ENCODE data around the gene GAL3ST3.
"Not testable (repeated sequence)": the region's sequence is repeated elsewhere in the genome, so short reads cannot be mapped to it uniquely, and the experiment has no call there.

Gene GAL3ST3

DNA sequence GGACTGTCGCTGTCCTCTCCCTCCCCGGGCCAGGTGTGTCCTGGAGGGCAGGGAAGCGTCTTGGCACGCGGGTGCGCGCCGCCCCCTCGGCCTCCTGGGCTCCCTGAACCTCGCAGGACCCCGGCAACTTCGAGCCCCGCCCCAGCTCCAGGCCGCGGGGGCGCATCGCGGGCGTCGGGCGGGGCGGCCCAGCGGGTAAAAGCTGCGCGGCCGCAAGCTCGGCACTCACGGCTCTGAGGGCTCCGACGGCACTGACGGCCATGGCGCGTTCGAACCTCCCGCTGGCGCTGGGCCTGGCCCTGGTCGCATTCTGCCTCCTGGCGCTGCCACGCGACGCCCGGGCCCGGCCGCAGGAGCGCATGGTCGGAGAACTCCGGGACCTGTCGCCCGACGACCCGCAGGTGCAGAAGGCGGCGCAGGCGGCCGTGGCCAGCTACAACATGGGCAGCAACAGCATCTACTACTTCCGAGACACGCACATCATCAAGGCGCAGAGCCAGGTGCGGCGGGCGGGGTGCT is 37.1 kb downstream of the GAL3ST3 start, which contains the start of gene CST6:
TSS of gene CST6 (plus strand) at position 224 of the 519 bp plus-strand sequence. CDS start at position 261, 37 bp downstream.
- DNase-seq, result no peak

DNA sequence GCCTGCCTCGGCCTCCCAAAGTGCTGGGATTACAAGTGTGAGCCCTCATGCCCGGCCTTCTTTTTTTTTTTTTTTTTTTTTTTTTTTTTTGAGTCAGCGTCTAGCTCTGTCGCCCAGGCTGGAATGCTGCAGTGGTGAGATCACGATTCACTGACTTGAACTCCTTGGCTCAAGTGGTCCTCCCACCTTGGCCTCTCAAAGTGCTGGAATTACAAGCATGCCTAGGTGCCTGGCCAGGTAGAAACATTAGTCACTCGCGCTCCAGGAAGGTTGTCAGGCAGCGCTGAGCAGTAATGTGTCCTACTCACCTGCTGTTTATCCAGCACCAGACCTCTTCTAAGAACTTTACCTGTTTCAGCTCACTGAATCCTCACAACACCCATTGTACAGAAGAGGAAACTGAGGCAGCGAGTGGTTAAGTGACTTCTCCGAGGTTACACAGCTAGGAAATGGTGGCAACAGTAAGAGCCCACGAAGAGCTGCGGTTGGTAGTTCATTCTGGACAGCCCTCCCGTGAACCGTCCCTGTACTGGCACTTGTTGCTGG is 37.6 kb downstream of the GAL3ST3 start:
- no peak for DNase-seq

DNA sequence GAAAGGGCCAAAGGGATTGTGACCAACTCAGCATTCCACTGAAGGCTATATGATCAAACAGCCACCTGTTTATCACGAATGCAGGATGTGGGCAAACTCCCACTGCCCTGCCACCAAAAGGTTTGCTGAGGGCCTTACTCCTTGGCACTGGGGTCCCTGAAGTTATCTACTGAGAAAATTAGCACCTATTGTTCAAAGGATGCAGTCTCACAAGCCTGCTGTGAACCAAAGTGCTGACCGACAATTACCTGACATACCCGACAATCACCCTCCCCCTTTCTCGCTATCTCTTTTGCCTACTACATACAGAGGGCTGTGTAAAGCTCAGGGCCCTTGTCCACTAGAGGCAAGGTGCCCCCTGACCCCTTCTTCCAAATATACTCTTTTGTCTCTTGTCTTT is 38.9 kb downstream of the GAL3ST3 start:
- not testable (repeated sequence) for DNase-seq

DNA sequence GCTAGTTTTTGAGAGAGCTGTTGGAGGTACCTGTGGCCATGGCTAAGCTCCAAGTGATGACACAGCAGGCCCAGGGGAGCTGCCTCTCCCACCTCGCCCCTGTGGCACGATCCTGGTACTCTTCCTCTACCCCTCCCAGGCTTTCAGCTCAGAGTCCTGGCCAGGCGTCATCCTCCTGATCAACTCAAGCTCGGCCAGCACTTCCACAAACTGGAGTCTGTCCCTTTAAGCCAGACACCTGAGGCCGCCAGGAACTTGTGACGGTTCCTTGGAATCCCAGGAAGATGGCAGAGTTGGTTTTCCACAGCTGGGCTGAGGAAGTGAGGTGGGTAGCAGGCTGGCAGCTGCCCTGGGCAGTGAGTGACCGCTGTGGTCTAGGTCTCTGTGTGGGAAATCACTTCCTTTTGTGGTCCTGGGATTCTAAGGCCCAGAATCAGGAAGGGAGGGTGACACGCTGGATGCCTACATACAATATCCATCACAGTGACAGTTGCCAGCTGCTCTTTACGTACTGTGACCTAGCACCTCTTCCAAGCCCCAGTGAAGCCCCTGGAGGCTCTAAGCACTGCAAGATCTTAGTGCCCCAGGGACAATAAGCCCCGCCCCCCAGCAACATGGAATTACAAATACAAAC is 40.4 kb downstream of the GAL3ST3 start:
- DNase-seq, result no peak

DNA sequence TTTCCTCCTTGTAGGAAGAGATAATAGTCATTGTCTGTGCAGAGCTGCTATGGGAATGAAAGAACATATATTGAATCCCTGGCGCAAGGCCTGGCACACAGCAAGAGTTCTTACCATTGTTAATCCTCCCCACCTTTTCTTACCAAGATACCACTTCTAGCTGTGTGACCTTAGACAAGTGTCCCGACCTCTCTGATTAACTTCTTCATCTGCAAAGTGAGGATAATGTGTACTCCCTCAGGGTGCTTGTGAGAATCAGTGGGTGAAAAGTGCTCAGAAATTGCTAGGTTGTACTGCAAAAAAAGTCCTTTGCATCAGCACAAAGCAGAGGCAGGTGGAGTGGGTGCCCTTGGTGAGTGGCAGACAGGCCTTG is 40.9 kb downstream of the GAL3ST3 start:
- no peak for DNase-seq

DNA sequence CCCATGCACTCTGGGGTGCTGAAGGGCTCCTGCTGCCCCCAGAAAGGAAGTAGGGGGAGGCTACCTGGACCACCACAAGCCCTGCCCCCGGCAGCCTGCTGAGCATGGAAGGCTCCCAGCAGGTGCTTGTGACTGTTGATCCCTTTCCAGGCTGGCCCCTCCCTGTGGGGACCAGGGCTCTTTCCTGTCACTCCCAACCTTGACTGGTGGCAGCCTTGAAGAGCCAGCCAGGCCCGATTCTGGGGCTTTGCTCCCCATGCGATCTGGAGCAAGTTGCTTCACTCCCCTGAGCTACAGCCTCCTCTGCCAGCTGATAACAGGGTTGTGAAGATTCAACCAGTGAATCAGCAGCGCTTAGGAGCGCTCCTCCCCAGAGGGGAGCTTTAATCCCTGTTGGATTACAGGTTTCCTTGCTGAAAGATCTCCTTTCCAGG is 41.7 kb downstream of the GAL3ST3 start:
- DNase-seq, result no peak

DNA sequence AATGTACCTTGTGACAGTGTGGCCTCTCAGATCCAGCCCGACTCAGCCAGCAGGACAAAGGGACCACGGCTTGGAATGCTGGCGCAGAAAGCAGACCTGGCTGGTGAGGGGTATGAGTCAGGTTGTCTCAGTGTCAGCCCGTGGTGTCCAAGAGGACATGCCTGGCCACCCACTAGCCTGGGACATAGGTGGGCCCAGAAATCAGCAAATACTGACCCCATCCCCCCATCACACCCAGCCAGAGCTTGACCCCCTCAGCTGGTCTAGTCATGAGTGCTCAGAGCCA is 42.1 kb downstream of the GAL3ST3 start:
- DNase-seq, result no peak

DNA sequence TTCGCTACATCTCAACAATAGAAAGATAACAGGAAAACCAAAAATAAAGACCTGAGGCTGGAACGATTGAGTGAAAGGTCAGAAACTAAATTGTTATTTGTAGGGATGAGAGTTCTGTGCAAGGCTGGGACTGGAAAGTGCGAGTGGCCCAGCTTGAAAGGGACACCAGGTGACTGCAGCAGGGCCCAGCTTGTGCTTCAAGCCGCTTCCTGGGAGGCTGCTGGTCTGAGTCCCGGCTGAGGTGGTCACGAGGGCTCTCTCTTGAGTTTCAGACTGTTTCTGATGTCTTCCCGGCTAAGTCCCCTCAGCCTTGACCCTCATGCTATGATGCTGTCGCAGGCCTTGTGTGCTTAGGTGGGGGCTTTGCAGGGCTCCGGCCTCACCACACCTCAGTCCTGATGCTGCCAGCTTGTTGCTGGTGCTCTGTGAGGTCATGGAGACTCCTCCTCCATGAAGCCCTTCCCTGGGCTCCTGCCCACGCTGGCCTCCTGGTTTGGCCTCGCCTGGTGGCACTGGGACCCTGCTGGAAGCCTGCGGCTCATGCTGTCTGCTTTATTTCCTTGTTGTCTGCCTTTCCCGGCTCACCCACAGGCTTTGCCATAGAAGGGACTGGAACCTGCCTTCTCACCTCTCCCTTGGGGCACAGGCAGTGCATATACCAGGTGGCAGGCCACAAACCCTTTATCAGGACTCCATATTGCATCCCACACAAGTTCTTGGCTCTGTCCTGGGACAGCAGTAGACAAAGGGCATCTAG is 42.6 kb downstream of the GAL3ST3 start:
- no peak for DNase-seq

DNA sequence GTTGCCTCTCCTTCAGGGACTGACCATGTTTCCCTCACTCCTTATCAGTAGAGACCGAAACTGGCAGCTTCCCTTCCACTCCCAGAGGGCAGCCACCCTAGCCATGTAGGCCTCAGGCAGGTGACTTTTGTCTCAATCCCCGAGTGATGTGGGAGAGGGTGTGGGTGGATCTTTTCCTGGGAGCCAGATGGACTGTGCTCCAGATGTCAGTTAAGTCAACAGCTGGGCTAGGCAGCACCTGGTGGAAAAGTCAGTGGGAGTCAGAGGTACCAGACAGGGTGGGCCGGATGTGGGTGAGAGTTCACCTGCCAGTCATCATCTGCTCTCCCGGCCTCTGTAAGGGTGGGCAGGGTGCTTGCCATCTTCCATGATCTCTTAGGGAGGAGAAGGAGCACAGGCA is 44.8 kb downstream of the GAL3ST3 start:
- DNase-seq, result no peak

DNA sequence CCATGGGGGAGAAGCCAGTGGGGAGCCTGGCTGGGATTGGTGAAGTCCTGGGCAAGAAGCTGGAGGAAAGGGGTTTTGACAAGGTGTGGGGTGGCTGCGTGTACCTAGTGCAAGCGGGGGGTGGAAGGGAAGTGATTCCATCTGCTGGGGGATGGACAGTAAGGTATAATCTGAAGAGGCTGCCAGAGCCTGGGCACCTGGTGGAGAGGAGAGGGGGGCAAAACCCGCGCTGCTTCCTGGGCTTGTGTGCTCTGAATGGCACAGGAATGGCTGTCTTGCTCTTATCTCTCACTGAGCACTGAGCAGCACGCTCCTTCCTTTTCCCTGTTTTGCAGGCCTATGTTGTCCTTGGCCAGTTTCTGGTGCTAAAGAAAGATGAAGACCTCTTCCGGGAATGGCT is 45.7 kb downstream of the GAL3ST3 start:
- DNase-seq, result no peak

DNA sequence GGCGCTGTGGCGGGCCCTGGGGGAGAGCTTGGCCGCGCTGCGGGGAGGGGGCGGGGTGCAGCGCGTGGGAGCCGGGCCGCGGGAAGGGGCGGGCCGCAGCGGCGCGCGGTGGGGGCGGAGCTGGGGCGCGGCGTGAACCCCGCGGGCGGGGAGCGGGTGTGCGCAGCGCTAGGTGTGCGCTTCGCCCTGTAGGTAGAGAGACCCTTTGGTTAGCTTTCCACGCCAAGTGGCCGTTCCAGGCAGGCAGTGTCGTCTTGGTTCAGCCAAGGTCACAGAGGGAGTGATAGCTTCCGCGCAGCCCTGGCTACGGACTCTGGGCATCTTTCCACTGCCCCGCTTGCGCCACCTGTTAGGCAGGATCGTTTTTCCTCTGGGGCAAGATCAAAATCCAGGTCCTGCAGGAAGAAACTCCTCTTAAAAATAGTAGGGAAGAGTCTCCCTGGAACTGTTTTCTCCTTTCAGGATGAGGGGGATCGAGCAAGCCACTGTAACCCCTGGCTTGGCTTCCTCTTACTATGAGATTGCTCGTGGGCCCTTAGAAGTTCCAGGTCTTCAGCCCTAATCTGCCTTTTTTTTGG is 46.2 kb downstream of the GAL3ST3 start:
- DNase-seq, result peak; percentile 8

DNA sequence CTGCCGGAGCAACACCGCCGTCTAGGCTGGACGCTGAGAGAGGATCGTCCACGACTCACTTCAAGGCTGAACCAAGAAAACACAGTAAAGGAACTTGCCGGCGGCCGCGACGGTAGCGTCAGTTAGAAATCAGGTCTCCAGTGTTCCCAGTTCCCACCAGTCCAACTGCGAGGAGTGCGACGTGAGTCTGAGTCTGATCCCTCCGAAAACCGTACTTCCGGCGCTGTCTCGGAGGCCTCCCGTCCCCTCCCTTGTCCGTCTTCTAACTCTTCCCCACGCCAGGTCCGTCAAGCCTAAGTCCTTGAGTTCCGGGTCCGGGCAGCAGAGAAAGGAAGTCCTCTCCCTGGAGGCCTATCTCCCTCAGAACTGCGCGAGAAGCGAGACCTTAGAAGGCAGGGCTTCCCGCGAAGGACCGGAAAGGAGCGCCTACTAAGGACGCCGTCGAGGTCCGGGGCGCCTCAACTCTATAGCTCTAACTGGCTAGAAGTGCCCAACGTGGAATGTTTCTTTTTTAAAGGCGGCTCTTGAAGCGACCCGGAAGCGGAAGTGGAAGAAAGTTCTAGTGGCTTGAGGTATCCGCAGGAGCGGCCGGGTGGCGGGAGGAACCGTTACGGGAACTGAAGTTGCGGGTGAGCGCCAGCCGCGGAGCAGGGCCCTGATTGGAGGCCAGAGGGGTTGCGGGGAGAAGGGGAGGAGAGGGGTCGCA is 46.9 kb downstream of the GAL3ST3 start, which contains the start of the genes BANF1 and EIF1AD:
TSS of gene BANF1 (plus strand) at position 562 of the 706 bp plus-strand sequence. CDS start 748 bp downstream, outside the sequence.
TSS of gene EIF1AD (minus strand) at position 216 of the 706 bp plus-strand sequence. CDS start 1,768 bp downstream, outside the sequence.
- DNase-seq, result peak; percentile 85

DNA sequence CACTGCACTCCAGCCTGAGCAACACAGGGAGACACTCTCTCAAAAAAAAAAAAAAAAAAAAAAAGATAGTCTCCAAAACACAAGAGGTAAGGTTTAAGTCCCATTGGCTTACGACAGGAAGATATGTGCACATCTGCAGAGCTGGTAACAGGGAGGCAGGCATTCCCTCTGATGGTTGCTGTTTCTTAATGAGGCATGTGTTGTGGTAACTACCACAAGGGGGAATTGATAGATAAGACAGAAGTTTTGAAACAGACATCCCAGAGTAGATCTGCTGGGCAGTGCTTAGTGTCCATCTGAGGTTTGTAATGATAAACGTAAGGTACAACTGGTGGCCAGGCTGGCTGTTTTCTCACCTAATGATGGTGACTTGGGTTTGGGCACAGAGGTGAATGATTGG is 51.7 kb downstream of the GAL3ST3 start:
- no peak for DNase-seq

DNA sequence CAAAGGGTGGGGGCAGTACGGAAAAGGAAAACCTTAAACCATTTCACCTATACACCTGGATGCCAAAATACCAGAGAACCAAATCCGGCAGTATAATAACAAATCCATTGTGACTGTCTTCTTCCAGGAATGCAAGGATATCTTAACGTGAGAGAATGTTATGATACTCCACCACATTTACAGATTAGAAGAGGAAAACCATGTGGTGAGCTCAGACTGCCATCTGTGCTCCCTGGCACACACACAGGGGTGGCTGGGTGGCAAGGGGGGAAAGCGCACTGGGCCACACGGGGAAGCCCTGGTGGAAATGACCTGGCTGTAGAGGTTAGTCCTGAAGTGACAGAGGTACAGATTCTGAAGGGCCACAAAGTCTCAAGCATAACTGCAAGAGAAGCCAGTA is 56.9 kb downstream of the GAL3ST3 start:
- DNase-seq, result no peak
